ENCODE data around the gene ANKRD33B.

The ANKRD33B gene

DNA sequence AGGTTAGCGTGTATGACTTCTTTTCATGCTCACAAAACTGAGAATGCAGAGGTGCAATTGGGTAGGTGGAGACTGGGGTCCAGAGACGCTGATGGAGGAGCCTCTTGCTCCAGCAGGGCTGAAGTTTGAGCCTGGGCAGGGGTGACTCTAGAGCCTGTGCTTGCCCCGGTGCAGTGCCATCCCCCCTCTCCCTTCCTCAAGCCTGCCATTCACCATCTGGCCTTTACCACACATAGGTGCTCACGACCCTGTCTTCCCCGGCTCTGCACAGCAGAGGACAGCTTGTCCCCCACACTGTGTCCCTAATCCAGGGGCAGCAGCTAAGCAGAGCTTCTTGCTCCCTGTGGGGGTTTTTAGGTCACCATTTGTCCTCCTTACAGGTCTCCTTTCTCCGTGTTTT is 110.7 kb downstream of the ANKRD33B start:
- no peak overlapping the region for H3K4me3 ChIP-seq (ENCODE audit: low read depth, low read length)
- no peak for TF ChIP-seq CTCF (IDR thresholded peaks at IDR 0.05; ENCODE audit: insufficient read depth, low read depth, low read length, missing control alignments)
- DNase-seq (ENCODE audit: low read depth): no peak

GRCh38 chr5:10675177-10675700 is 111.4 kb downstream of the ANKRD33B start:
- TF ChIP-seq CTCF (IDR thresholded peaks at IDR 0.05; ENCODE audit: insufficient read depth, low read depth, low read length, missing control alignments): no peak
- DNase-seq (ENCODE audit: low read depth): no peak
- H3K4me3 ChIP-seq (ENCODE audit: low read depth, low read length): no peak overlapping the region

GRCh38 chr5:10676224-10676623 is 112.4 kb downstream of the ANKRD33B start:
- no peak overlapping the region for H3K4me3 ChIP-seq (ENCODE audit: low read depth, low read length)
- TF ChIP-seq CTCF (IDR thresholded peaks at IDR 0.05; ENCODE audit: insufficient read depth, low read depth, low read length, missing control alignments): no peak
- DNase-seq (ENCODE audit: low read depth): no peak

- H3K4me3 ChIP-seq (ENCODE audit: low read depth, low read length): no peak overlapping the region
- DNase-seq (ENCODE audit: low read depth): no peak
- TF ChIP-seq CTCF (IDR thresholded peaks at IDR 0.05; ENCODE audit: insufficient read depth, low read depth, low read length, missing control alignments): no peak
Observed at GRCh38 chr5:10676946-10677345, 113.1 kb downstream of the ANKRD33B start.

DNA sequence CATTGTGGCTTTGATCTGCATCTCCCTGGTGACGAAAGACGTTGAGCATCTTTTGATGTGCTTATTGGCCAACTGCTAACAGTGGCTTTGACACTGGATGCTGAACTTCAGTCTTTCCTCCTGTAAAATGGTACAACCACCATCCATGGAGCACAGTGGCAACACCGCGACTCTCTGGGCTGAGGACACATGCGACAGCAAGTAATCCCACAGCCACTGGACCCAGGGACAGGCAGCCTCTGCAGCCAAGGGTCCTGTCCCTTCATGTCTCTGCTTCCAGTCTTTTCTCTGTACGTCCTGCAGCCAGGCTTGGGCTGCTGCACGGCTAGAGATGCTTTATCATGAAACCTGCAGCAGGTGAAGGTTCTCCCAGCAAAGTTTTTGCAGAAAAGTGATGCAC is 113.7 kb downstream of the ANKRD33B start:
- no peak for TF ChIP-seq CTCF (IDR thresholded peaks at IDR 0.05; ENCODE audit: insufficient read depth, low read depth, low read length, missing control alignments)
- no peak for DNase-seq (ENCODE audit: low read depth)
- H3K4me3 ChIP-seq (ENCODE audit: low read depth, low read length): no peak overlapping the region

DNA sequence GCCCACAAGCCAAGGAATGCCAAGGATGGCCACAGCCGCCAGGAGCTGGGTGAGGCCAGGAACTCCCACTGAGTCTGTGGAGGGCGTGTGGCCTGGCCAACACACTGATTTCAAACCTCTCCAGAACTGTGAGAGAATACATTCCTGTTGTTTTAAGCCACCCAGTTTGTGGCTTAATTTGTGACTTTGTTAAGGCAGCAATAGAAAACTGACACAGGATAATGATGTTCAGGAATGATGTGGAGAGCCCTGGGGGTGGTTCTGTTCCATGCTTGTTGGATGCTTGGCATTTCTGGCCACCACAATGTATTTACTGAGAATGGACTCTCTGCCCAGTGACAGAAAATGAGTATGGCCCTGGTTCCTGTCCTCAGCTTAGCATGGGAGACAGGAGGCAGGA is 114.4 kb downstream of the ANKRD33B start:
- TF ChIP-seq CTCF (IDR thresholded peaks at IDR 0.05; ENCODE audit: insufficient read depth, low read depth, low read length, missing control alignments): no peak
- no peak overlapping the region for H3K4me3 ChIP-seq (ENCODE audit: low read depth, low read length)
- no peak for DNase-seq (ENCODE audit: low read depth)

DNA sequence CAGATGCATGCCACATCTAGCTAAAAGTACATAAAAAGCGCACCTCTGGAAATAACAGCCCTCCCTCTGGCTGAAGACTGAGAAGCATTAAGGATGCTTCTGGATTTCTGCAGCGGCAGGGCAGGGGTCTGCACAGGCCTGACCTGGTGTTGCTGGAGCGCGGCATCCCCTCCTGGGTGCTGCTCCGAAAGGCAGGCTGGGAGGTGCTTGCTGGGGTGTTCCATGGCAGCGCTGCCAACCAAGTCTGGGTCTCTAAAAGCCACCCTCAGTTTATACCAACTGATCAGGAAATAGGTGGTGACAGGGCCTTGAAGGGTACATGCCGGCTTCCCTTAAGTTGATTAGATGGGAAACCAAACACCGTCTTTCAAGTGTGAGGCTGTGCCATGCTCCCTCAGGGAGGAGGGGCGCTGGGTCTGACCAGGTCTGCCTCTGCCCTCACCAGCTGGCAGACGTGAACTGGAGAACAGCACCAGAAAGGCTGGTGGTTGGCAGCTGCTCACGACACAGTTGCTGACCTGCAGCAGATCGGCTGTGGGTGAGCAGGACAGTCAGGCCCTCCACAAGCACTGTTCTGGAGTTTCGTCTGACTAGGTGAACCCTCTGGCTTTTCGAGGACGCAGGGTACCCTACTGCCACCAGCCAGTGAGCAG is 115.6 kb downstream of the ANKRD33B start:
- no peak overlapping the region for H3K4me3 ChIP-seq (ENCODE audit: low read depth, low read length)
- DNase-seq (ENCODE audit: low read depth): no peak
- no peak for TF ChIP-seq CTCF (IDR thresholded peaks at IDR 0.05; ENCODE audit: insufficient read depth, low read depth, low read length, missing control alignments)

All from GM12865 (cell line).